HepG2 (cell line): Measurements from ENCODE around the gene KDM1B. TPM values are rescaled to one million over a fixed set of nuclear protein-coding genes. Genes with fewer than 3 reads are reported as not detected.
A peak's percentile ranks its signal among the peaks of the same experiment; 100 is the strongest.

Experiments used
- ATAC-seq: fragments of 200-7000 bp; cut with Tn5 transposase; 3 replicates; pipeline ENCODE4 v1.9.1; 2020; ENCODE audit warnings: mild to moderate bottlenecking, moderate library complexity
- BruUV-seq: library from RNA; stranded (reverse); fragments of 400-500 nt; replicated peaks from 2 replicates; lab custom pipeline; 2021; lab: Mats Ljungman, UMichigan
- CTCF ChIA-PET: fragments of 300-600 bp; formaldehyde crosslinking; extraction: SDS; loops from one replicate; lab custom pipeline; 2021; ENCODE audit warnings: low total read pairs, inconsistent platforms, low intra/inter-chr PET ratio; lab: Yijun Ruan, JAX
- POLR2A ChIA-PET: fragments of 350-600 bp; sonication (Branson Sonifier 250); formaldehyde crosslinking; loops from one replicate; lab custom pipeline; 2020; ENCODE audit warnings: antibody characterized with exemption, inconsistent platforms; lab: Yijun Ruan, JAX
- DNase-seq: peaks from one replicate; pipeline ENCODE4 v3.0.0-alpha.2; 2015; ENCODE audit warnings: low spot score
- FAIRE-seq: peaks from 3 replicates; lab custom pipeline; 2011; peaks lifted over from hg19 to GRCh38; lab: Jason Lieb, UNC
- H2AFZ ChIP-seq: one replicate; pipeline ENCODE4 v1.6.1; 2011; ENCODE audit warnings: low read length, inconsistent platforms
- H3K27ac ChIP-seq: fragments of 300-600 bp; 3 replicates; pipeline ENCODE4 v1.8.0; 2011; ENCODE audit warnings: mixed run types, mild to moderate bottlenecking, mixed read lengths, low read length, inconsistent platforms; ENCODE audit not compliant: insufficient read depth; ENCODE audit errors: extremely low read length
- H3K27me3 ChIP-seq, 2 experiments: fragments of 200-600 bp in 1 of 2; 2 replicates in 1 of 2; 3 replicates in 1 of 2; pipeline versions ENCODE4 v1.6.0 to v1.8.0; 2011; ENCODE audit warnings: low read length in 2 of 2, mild to moderate bottlenecking in 2 of 2, moderate library complexity in 2 of 2, inconsistent platforms in 1 of 2; ENCODE audit not compliant: insufficient read depth in 2 of 2, control insufficient read depth in 1 of 2
- H3K36me3 ChIP-seq, 2 experiments: fragments of 200-600 bp in 1 of 2; replicated peaks in 1 of 2; 2 replicates in 1 of 2; 3 replicates in 1 of 2; pipeline versions ENCODE4 v1.5.1 to v1.8.0; 2011; ENCODE audit warnings: low read length in 2 of 2, inconsistent platforms in 1 of 2; ENCODE audit not compliant: insufficient read depth in 2 of 2, control insufficient read depth in 1 of 2
- H3K4me1 ChIP-seq: 2 replicates; pipeline ENCODE4 v1.5.1; 2012; ENCODE audit warnings: low read length, inconsistent platforms; ENCODE audit not compliant: insufficient read depth
- H3K4me2 ChIP-seq: 2 replicates; pipeline ENCODE4 v1.6.0; 2011; ENCODE audit warnings: low read depth, low read length, inconsistent platforms
- H3K4me3 ChIP-seq, 3 experiments: fragments of 200-600 bp in 1 of 3; sonication (generic), shearing (Covaris generic) in 1 of 3; replicated peaks in 1 of 3; 2 replicates each; pipeline ENCODE4 v1.5.1; 2011 to 2016; ENCODE audit warnings: low read length in 3 of 3, inconsistent platforms in 2 of 3, low read depth in 2 of 3, mild to moderate bottlenecking in 2 of 3, control low read depth in 1 of 3, mixed read lengths in 1 of 3; ENCODE audit not compliant: insufficient read depth in 1 of 3
- H3K79me2 ChIP-seq: one replicate; pipeline ENCODE4 v1.6.1; 2011; ENCODE audit warnings: low read length, inconsistent platforms; ENCODE audit not compliant: insufficient read depth
- H3K9ac ChIP-seq: 2 replicates; pipeline ENCODE4 v1.6.0; 2011; ENCODE audit warnings: mild to moderate bottlenecking, low read depth, low read length, inconsistent platforms; ENCODE audit not compliant: insufficient read depth
- H3K9me3 ChIP-seq: 2 replicates; pipeline ENCODE4 v1.5.1; 2012; ENCODE audit warnings: mild to moderate bottlenecking, low read length
- H4K20me1 ChIP-seq: 2 replicates; pipeline ENCODE4 v1.6.0; 2011; ENCODE audit warnings: inconsistent platforms, mild to moderate bottlenecking, low read length, moderate library complexity; ENCODE audit not compliant: insufficient read depth
- CBFB ChIP-seq: sonication (generic); formaldehyde crosslinking; IDR thresholded peaks from 2 replicates; pipeline ENCODE4 v1.4.0; 2020; ENCODE audit warnings: missing genetic modification reagents
- FOSL1 ChIP-seq: sonication (generic); formaldehyde crosslinking; IDR thresholded peaks from 2 replicates; pipeline ENCODE4 v1.9.0; 2021; ENCODE audit warnings: missing genetic modification reagents, borderline replicate concordance
- HNF4A ChIP-seq: sonication (generic); formaldehyde crosslinking; IDR thresholded peaks from 2 replicates; pipeline ENCODE4 v1.4.0; 2020; ENCODE audit warnings: missing genetic modification reagents
- KDM4B ChIP-seq: sonication (generic); formaldehyde crosslinking; IDR thresholded peaks from 2 replicates; pipeline ENCODE4 v1.4.0; 2020; ENCODE audit warnings: missing genetic modification reagents
- MEF2D ChIP-seq: sonication (generic); formaldehyde crosslinking; IDR thresholded peaks from 2 replicates; pipeline ENCODE4 v1.5.1; 2020; ENCODE audit warnings: mild to moderate bottlenecking, missing genetic modification reagents
- SOX13 ChIP-seq, 3 experiments: fragments of 450-650 bp in 1 of 3; sonication (generic) in 1 of 3; formaldehyde crosslinking in 1 of 3; IDR thresholded peaks in 2 of 3; conservative IDR thresholded peaks in 1 of 3; 2 replicates each; pipeline versions ENCODE4 v1.5.0 to v1.6.1; 2016 to 2020; ENCODE audit warnings: antibody characterized with exemption in 1 of 3, mild to moderate bottlenecking in 1 of 3, missing compliant biosample characterization in 1 of 3, missing genetic modification reagents in 1 of 3, moderate library complexity in 1 of 3
- ZFY ChIP-seq: sonication (generic); formaldehyde crosslinking; IDR thresholded peaks from 2 replicates; pipeline ENCODE4 v1.4.0; 2020; ENCODE audit warnings: missing genetic modification reagents
- ZNF644 ChIP-seq: IDR thresholded peaks from 2 replicates; pipeline ENCODE4 v1.6.1; 2016; ENCODE audit warnings: low read depth
- ZNF747 ChIP-seq: sonication (generic); formaldehyde crosslinking; IDR thresholded peaks from 2 replicates; pipeline ENCODE4 v1.8.1; 2023; ENCODE audit warnings: missing genetic modification reagents, mild to moderate bottlenecking, borderline replicate concordance
- WGBS: methylation state at CpG from one replicate; pipeline ENCODE4 v1.1.6; 2017; ENCODE audit warnings: low lambda C conversion rate; 5-methylcytosine and 5-hydroxymethylcytosine counted together
- in situ Hi-C: cut with HindIII; loops from 2 replicates; pipeline ENCODE4 v1.10.0; 2017; ENCODE audit warnings: low pct_unique_long_range_greater_than_20kb; ENCODE audit not compliant: extremely low pct_ligation_motif_present
- intact Hi-C: fragments of 100-400 bp; cut with micrococcal nuclease; formaldehyde crosslinking; loops from one replicate; pipeline ENCODE4 v1.10.0; 2022; ENCODE audit not compliant: unreplicated experiment
- polyA plus RNA-seq, 8 experiments: library from polyadenylated mRNA; depleted of rRNA in 3 of 8; stranded (reverse) in 7 of 8; unstranded in 1 of 8; fragments of >200 nt; fragmentation: Illumina TruSeq in 4 of 8; extraction: Trizol in 4 of 8; gene quantifications; 2 replicates each; pipeline versions ENCODE4 v1.2.1 to v1.2.3, GENCODE V29; 2011 to 2016; ENCODE audit warnings: low read depth in 4 of 8, missing spikeins in 1 of 8, mixed read lengths in 1 of 8; ENCODE audit not compliant: insufficient read depth in 1 of 8
- total RNA-seq, 5 experiments: library from RNA; depleted of rRNA; stranded (reverse); fragments of >200 nt; fragmentation: Illumina TruSeq; extraction: Trizol; gene quantifications; 2 replicates each; pipeline ENCODE4 v1.2.3, GENCODE V29; 2016; ENCODE audit warnings: low read depth in 1 of 5
- TF ChIP-seq, protein P1 (sequence below): sonication (generic); formaldehyde crosslinking; IDR thresholded peaks from 2 replicates; pipeline ENCODE4 v1.4.0; 2020; ENCODE audit warnings: mild to moderate bottlenecking, low read depth, missing genetic modification reagents
- TF ChIP-seq, protein P2 (sequence below), 2 experiments: sonication (generic) in 1 of 2; formaldehyde crosslinking in 1 of 2; IDR thresholded peaks; 2 replicates each; pipeline versions ENCODE4 v1.5.1 to v1.6.1; 2011 to 2020; ENCODE audit warnings: borderline replicate concordance in 1 of 2, low read depth in 1 of 2, low read length in 1 of 2, mild to moderate bottlenecking in 1 of 2, missing genetic modification reagents in 1 of 2, moderate library complexity in 1 of 2
- TF ChIP-seq, protein P3 (sequence below): sonication (generic); formaldehyde crosslinking; IDR thresholded peaks from 2 replicates; pipeline ENCODE4 v1.8.0; 2022; ENCODE audit warnings: mild to moderate bottlenecking, missing genetic modification reagents, borderline replicate concordance

Gene KDM1B
- total and polyA plus RNA-seq, 2 of the 13 experiments (the other 11 are each of a cell fraction or from before 2014, with no cell fraction given): 9.8 to 13.2 TPM

DNA sequence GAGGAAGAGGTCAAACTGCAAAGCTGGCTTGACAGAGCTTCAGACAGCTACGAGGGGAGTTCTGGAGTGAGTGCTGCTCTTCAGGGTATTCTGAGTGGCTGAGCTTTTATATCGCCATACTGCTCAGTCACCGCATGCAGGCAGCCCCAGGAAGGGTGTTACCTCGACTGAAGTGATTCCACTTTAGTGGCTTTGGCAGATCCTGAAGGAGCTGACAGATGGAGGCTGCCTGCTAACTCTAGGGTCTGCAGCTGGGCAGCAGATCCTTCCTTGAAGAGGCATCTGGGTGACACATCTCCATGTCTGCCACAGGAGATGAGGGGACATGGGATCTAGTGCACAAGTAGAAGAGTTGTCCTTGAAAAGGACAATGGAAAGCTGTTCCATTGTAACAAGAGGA is 112.8 kb downstream of the KDM1B start:
- FAIRE-seq (no peak), DNase-seq (no peak), ATAC-seq (no peak)
- intact Hi-C loops: no loop called here
- CTCF ChIA-PET: no interaction called here
- no TSS peak for BruUV-seq
- Histone ChIP-seq H3K79me2 (peaks cover 10% of the 10 kb centered on the region), H3K9me3 (no peaks in the 10 kb centered on the region), H3K4me1 (peaks cover 56% of the 10 kb centered on the region), H3K4me2 (no peak overlapping the region), H3K36me3 (no peaks in the 10 kb centered on the region), H4K20me1 (no peaks in the 10 kb centered on the region), H3K9ac (no peak overlapping the region), H3K27ac (no peak overlapping the region), H3K4me3 (no peak overlapping the region), H2AFZ (no peak overlapping the region), H3K27me3 (no peaks in the 10 kb centered on the region; a peak in 1 of 5 replicates)
- in situ Hi-C loops: loop anchor here (25.0 kb wide), 1 partner anchor 1569 kb away; the partner anchor contains the start of gene ID4
- 58% methylated on average over 4 of the region's 4 CpGs for WGBS
- TF ChIP-seq SOX13 (IDR thresholded peaks at IDR 0.05) (no peak), SOX13 (CRISPR knock-in tag; conservative IDR thresholded peaks at IDR 0.05 in 1 of 2, IDR thresholded peaks at IDR 0.05 in 1 of 2) (peak in 1 of 2 experiments; percentile 47; a peak in 1 of 4 replicates), KDM4B (CRISPR knock-in tag) (no peak)
- POLR2A ChIA-PET: no interaction called here

DNA sequence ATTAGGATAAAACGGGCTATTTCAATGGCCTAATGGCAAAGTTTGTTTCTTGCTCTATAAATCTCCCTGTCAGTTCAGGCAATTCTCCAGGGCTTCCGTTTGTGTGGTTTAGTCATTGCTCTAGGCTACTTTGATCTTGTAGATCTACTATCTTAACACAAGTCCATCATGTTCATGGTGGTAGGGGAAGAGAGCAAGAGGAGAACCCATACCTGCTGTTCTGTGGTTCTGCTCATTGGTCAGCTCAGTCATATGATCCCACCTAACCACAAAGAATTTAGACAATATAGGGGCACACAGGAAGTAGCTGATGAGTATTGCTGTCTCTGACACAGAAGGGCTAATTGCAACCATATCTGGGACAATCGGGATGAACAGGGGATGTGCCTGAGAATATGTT is 114.0 kb downstream of the KDM1B start:
- H3K27ac ChIP-seq: no peak overlapping the region
- ChIA-PET CTCF (no interaction called here), POLR2A (no interaction called here)
- no peaks in the 10 kb centered on the region for H4K20me1 ChIP-seq
- H3K9ac ChIP-seq: no peak overlapping the region
- peak overlapping the region; percentile 43 for H3K4me2 ChIP-seq
- intact Hi-C loops (no loop called here), in situ Hi-C loops (loop anchor here (25.0 kb wide), 1 partner anchor 1568 kb away; the partner anchor contains the start of gene ID4)
- DNase-seq (peak; percentile 79), ATAC-seq (peak; percentile 21), FAIRE-seq (peak; percentile 54)
- no peaks in the 10 kb centered on the region; a peak in 1 of 5 replicates for H3K27me3 ChIP-seq
- peaks cover 54% of the 10 kb centered on the region for H3K4me1 ChIP-seq
- H3K9me3 ChIP-seq: no peaks in the 10 kb centered on the region
- WGBS: 5% methylated on average over 3 of the region's 3 CpGs
- BruUV-seq: no TSS peak
- no peak overlapping the region; a peak in 1 of 6 replicates for H3K4me3 ChIP-seq
- H3K79me2 ChIP-seq: no peaks in the 10 kb centered on the region
- no peaks in the 10 kb centered on the region for H3K36me3 ChIP-seq
- H2AFZ ChIP-seq: no peak overlapping the region
- TF ChIP-seq ZFY (no peak), CBFB (no peak), ZNF644 (0 out of 2 replicates have a peak, but pooled peaks have one; percentile 42), KDM4B (CRISPR knock-in tag) (no peak), MEF2D (peak; percentile 27; the same call in 1 of the 2 replicates), FOSL1 (no peak), ZNF747 (no peak), HNF4A (CRISPR knock-in tag) (no peak)
- TF ChIP-seq, protein P1, sequence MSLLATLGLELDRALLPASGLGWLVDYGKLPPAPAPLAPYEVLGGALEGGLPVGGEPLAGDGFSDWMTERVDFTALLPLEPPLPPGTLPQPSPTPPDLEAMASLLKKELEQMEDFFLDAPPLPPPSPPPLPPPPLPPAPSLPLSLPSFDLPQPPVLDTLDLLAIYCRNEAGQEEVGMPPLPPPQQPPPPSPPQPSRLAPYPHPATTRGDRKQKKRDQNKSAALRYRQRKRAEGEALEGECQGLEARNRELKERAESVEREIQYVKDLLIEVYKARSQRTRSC (CRISPR knock-in tag): no peak
- TF ChIP-seq, protein P2, sequence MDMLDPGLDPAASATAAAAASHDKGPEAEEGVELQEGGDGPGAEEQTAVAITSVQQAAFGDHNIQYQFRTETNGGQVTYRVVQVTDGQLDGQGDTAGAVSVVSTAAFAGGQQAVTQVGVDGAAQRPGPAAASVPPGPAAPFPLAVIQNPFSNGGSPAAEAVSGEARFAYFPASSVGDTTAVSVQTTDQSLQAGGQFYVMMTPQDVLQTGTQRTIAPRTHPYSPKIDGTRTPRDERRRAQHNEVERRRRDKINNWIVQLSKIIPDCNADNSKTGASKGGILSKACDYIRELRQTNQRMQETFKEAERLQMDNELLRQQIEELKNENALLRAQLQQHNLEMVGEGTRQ (IDR thresholded peaks at IDR 0.05; ENCODE audit: low read depth, low read length): peak; percentile 38
- TF ChIP-seq, protein P2 (CRISPR knock-in tag; IDR thresholded peaks at IDR 0.05; ENCODE audit: borderline replicate concordance): no peak; the same call in 1 of the 2 replicates
- TF ChIP-seq, protein P3, sequence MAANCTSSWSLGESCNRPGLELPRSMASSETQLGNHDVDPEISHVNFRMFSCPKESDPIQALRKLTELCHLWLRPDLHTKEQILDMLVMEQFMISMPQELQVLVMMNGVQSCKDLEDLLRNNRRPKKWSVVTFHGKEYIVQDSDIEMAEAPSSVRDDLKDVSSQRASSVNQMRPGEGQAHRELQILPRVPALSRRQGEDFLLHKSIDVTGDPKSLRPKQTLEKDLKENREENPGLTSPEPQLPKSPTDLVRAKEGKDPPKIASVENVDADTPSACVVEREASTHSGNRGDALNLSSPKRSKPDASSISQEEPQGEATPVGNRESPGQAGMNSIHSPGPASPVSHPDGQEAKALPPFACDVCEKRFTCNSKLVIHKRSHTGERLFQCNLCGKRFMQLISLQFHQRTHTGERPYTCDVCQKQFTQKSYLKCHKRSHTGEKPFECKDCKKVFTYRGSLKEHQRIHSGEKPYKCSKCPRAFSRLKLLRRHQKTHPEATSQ (CRISPR knock-in tag): no peak
